Heart left ventricle (tissue), 16 donors: ENCODE data around the gene BCL2L12. TPM values are rescaled to one million over a fixed set of nuclear protein-coding genes. Genes with fewer than 3 reads are reported as not detected.

Source experiments
- ATAC-seq, 4 donors: fragments of 200-7000 bp; cut with Tn5 transposase; one replicate each; pipeline ENCODE4 v1.9.1; 2020 to 2022; ENCODE audit warnings: moderate library complexity in 4 of 4, mild to moderate bottlenecking in 3 of 4, moderate number of reproducible peaks in 1 of 4
- DNase-seq, 5 donors: peaks; one replicate each; pipeline ENCODE4 v3.0.0-alpha.2; 2020
- H3K27ac ChIP-seq, 12 donors: fragments of 200-600 bp; sonication (generic) in 4 of 12; one replicate each; pipeline versions ENCODE4 v1.5.0 to v1.8.0; 2016 to 2022; ENCODE audit warnings: mild to moderate bottlenecking in 2 of 12
- H3K27me3 ChIP-seq, 9 donors: fragments of 200-600 bp; sonication (generic) in 2 of 9; one replicate each; pipeline versions ENCODE4 v1.5.1 to v1.8.0; 2016 to 2022; ENCODE audit warnings: mild to moderate bottlenecking in 3 of 9
- H3K36me3 ChIP-seq, 9 donors: fragments of 200-600 bp; sonication (generic) in 2 of 9; one replicate each; pipeline versions ENCODE4 v1.5.0 to v1.8.0; 2018 to 2022; ENCODE audit warnings: mild to moderate bottlenecking in 2 of 9
- H3K4me1 ChIP-seq, 12 donors: fragments of 200-600 bp; sonication (generic) in 4 of 12; one replicate each; pipeline versions ENCODE4 v1.5.0 to v1.8.0; 2016 to 2022; ENCODE audit warnings: mild to moderate bottlenecking in 3 of 12
- H3K4me3 ChIP-seq, 12 donors: fragments of 200-600 bp; sonication (generic) in 4 of 12; one replicate each; pipeline versions ENCODE4 v1.5.0 to v1.8.0; 2017 to 2022; ENCODE audit warnings: mild to moderate bottlenecking in 9 of 12, moderate library complexity in 4 of 12
- H3K9me3 ChIP-seq, 12 donors: fragments of 200-600 bp; sonication (generic) in 4 of 12; one replicate each; pipeline versions ENCODE4 v1.5.0 to v1.8.0; 2016 to 2022; ENCODE audit warnings: mild to moderate bottlenecking in 1 of 12
- POLR2A ChIP-seq, 2 donors: fragments of 450-650 bp; IDR thresholded peaks; one replicate each; pipeline ENCODE4 v1.6.1; 2017; ENCODE audit warnings: antibody characterized with exemption in 2 of 2, mild to moderate bottlenecking in 2 of 2, moderate library complexity in 2 of 2
- WGBS, 4 donors: extraction: QIAGEN DNeasy Blood & Tissue Kit in 2 of 4; methylation state at CpG; one replicate each; pipeline versions ENCODE4 v1.1.5 to v1.1.7; 2013 to 2018; 5-methylcytosine and 5-hydroxymethylcytosine counted together
- intact Hi-C, 10 donors: fragments of 100-400 bp; cut with DNase I; formaldehyde crosslinking; loops; one replicate each; pipeline versions ENCODE4 v1.11.1 to v1.14.2; 2022
- polyA plus RNA-seq, 2 donors: library from polyadenylated mRNA; stranded (reverse); fragments of 200-250 nt; gene quantifications; one replicate each; pipeline ENCODE4 v1.2.3, GENCODE V29; 2013
- total RNA-seq, 9 donors: library from RNA; depleted of rRNA in 2 of 9; stranded (reverse); fragments of >200 nt in 2 of 9; fragmentation: NEBNext Ultra II Directional in 3 of 9; extraction: Animal tissue kit (Norgen Biotek cat#: 25700) in 3 of 9; gene quantifications; one replicate each; pipeline versions ENCODE4 v1.1.0 to v1.2.4, GENCODE V29; 2016 to 2023
- TF ChIP-seq, protein P1 (sequence below), 12 donors: fragments of 200-600 bp; sonication (generic) in 4 of 12; IDR thresholded peaks; one replicate each; pipeline versions ENCODE4 v1.5.0 to v1.8.0; 2018 to 2022; ENCODE audit warnings: antibody characterized with exemption in 12 of 12, mild to moderate bottlenecking in 5 of 12
- donor health status: ischemic (EF 13 %, LVEDD 7.1; RV severe dilation, severe dysfunction).
- donor health status: healthy with polysubstance abuse.
- donor health status: DM: no; HTN: yes; CAD: no.
- donor health status: DM: no; HTN: no; CAD: no.
- donor health status: ischemic (EF 25% LVEDD 6.9; RV normal size, moderate dysfunction).
- donor health status: ischemic (EF 25% LVEDD 5.7; RV mildly dilated, moderate dysfunction).
- donor health status: healthy.
- donor health status: DM: yes; HTN: yes; CAD: no.
- donor health status: ischemic (EF 35%, LVEDD 5.7; RV mildly dilated, moderate dysfunction).
- donor health status: nonischemic (EF 11% LVEDD 7.7; RV severe dilation, severe dysfunction).
- donor health status: DM: yes; HTN: yes; CAD: no.
- donor health status: PGD.
- donor health status: ischemic (EF 29% LVEDD 5.4; RV normal size, mild dysfunction).
- donor health status: nonischemic (EF 23%, LVEDD 6.1; RV moderate dilation, normal function).

The BCL2L12 gene
- total and polyA plus RNA-seq, 11 donors: 5.9 to 18.6 (median 10.5) TPM

DNA sequence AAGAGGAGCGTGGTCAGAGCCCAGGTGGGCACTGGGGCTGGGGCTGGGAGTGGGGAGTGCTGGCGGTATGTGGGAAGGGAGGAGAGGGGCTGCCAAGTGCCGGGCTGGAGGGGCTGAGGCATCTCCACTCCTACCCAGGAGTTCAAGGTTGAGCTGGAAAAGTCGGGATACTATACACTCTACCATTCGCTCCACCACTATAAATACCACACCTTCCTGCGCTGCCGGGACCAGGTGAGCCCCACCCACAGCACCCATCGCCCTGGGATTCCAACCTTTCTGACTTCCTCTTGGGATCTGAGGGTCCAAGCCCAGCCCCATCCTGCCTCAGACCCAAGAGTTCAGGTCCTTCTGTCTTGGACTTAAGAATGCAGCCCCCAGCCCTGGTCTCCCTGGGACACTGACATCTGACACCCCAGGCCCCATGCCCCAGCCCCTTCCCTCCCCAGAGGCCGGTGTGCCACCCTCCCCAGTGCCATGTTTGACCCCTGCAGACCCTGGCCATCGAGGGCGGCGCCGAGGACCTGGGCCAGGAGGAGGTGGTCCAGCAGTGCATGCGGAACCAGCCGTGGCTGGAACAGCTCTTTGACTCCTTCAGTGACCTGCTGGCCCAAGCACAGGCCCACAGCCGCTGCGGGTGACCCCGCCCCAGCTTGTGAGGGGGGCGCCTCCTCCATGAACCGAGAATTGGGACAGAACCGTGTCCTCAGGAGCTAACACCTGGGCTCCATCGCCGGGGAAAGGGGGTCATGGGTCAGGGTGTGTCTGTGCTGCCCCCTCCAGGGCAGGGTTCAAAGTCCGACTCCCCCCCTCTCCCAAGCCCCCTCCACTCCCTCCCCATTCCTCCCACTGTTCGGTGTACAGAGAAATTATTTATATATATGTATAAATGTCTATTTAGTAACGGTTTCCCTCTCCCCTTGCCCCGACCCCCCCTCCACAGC lies 40.5 kb upstream of the BCL2L12 start:
- H3K9me3 ChIP-seq: no peaks in the 10 kb centered on the region
- WGBS, 4 donors: 85 to 90% (median 88%) methylated on average over 22 to 27 of the region's 27 CpGs
- DNase-seq (no peak), ATAC-seq (peak in 2 of 4 donors; percentile 11 to 24)
- H3K4me3 ChIP-seq: no peak overlapping the region
- H3K27ac ChIP-seq: no peak overlapping the region
- intact Hi-C loops: no loop called here
- no peak for TF ChIP-seq POLR2A (IDR thresholded peaks at IDR 0.05)
- TF ChIP-seq, protein P1, sequence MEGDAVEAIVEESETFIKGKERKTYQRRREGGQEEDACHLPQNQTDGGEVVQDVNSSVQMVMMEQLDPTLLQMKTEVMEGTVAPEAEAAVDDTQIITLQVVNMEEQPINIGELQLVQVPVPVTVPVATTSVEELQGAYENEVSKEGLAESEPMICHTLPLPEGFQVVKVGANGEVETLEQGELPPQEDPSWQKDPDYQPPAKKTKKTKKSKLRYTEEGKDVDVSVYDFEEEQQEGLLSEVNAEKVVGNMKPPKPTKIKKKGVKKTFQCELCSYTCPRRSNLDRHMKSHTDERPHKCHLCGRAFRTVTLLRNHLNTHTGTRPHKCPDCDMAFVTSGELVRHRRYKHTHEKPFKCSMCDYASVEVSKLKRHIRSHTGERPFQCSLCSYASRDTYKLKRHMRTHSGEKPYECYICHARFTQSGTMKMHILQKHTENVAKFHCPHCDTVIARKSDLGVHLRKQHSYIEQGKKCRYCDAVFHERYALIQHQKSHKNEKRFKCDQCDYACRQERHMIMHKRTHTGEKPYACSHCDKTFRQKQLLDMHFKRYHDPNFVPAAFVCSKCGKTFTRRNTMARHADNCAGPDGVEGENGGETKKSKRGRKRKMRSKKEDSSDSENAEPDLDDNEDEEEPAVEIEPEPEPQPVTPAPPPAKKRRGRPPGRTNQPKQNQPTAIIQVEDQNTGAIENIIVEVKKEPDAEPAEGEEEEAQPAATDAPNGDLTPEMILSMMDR (IDR thresholded peaks at IDR 0.05): no peak
- peaks cover 0 to 8% (median 0%) of the 10 kb centered on the region in 12 donors for H3K4me1 ChIP-seq
- H3K27me3 ChIP-seq: no peaks in the 10 kb centered on the region
- peaks cover 0 to 57% (median 37%) of the 10 kb centered on the region in 9 donors for H3K36me3 ChIP-seq

DNA sequence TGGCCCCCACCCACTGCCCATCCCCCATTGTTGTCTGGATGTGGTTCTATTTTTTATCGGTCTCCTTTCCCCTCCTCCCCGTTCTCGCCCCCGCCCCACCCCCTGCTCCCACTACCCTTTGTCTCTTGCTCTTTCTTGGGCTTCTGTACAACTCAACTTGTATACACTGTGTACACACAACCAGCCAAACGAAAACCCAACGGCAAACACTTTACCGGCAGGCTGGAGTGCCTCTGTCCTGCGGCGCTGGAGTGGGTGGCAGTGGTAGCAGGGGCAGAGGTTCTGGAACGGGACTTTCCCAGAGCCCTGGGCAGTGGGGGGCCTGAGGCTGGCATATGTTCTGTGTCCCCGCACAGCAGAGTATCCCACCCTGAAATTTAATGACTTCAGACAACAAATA lies 39.5 kb upstream of the BCL2L12 start:
- DNase-seq (no peak), ATAC-seq (no peak)
- Histone ChIP-seq H3K9me3 (no peaks in the 10 kb centered on the region), H3K4me1 (peaks cover 0 to 15% (median 6%) of the 10 kb centered on the region in 12 donors), H3K27me3 (no peaks in the 10 kb centered on the region), H3K4me3 (no peak overlapping the region), H3K27ac (no peak overlapping the region), H3K36me3 (peaks cover 0 to 54% (median 34%) of the 10 kb centered on the region in 9 donors)
- 87 to 89% (median 88%) methylated on average over 11 of the region's 11 CpGs for WGBS, 4 donors
- TF ChIP-seq, protein P1 (IDR thresholded peaks at IDR 0.05): no peak
- TF ChIP-seq POLR2A (IDR thresholded peaks at IDR 0.05): no peak
- intact Hi-C loops: no loop called here

DNA sequence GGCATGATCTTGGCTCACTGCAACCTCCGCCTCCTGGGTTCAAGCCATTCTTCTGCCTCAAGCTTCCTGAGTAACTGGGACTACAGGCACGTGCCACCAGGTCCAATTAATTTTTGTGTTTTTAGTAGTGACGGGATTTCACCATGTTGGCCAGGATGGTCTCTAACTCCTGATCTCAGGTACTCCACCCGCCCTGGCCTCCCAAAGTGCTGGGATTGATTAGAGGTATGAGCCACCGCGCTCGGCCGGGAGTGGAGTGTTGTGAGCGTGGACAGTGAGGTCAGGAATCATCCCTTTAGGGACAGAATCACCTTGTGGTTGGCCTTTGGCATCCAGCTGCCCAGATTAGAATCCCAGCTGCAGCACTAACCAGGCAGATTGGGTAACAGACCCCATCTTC lies 36.1 kb upstream of the BCL2L12 start:
- Histone ChIP-seq H3K36me3 (peaks cover 0 to 37% (median 25%) of the 10 kb centered on the region in 9 donors), H3K4me3 (no peak overlapping the region), H3K4me1 (peaks cover 0 to 23% (median 12%) of the 10 kb centered on the region in 12 donors), H3K9me3 (no peaks in the 10 kb centered on the region), H3K27ac (peak overlapping the region in 3 of 12 donors; percentile 15 to 31 (median 29)), H3K27me3 (no peaks in the 10 kb centered on the region)
- ATAC-seq: no peak
- intact Hi-C loops: loop anchor here in 1 of 10 donors (5.0 kb wide), 1 partner anchor 188 kb away; the partner anchor contains the start of gene MED25
- TF ChIP-seq, protein P1 (IDR thresholded peaks at IDR 0.05): no peak
- no peak for TF ChIP-seq POLR2A (IDR thresholded peaks at IDR 0.05)
- no peak for DNase-seq
- 88 to 93% (median 90%) methylated on average over 9 of the region's 9 CpGs for WGBS, 4 donors

DNA sequence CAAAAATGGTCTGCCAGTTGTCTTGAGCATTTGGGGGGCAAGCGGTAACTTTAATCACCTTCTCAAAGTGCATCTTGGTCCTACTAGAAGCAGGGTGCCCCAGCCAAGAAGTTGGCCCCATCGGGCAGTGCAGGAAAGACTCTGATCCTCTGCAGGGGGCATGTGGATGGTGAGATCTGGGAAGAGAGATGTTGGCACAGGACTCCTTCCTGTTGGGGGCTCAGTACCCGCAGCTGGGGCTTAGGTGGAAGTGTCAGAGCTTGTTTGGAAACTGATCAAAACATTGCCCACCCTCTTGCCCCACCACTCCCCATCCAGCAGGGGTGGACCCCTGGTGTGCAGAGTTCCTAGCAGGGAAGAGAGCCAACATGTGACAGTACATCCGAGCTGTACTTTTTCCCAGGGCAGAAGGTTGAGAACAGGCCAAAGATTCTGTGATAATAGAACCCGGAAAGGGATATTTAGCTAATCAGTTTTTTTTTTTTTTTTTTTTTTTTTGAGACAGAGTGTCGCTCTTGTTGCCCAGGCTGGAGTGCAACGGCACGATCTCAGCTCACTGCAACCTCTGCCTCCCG lies 34.6 kb upstream of the BCL2L12 start:
- H3K27ac ChIP-seq: peak overlapping the region in 5 of 12 donors; percentile 9 to 46 (median 24)
- intact Hi-C loops: loop anchor here in 1 of 10 donors (5.0 kb wide), 1 partner anchor 186 kb away; the partner anchor contains the start of gene MED25
- peaks cover 0 to 29% (median 21%) of the 10 kb centered on the region in 12 donors for H3K4me1 ChIP-seq
- no peaks in the 10 kb centered on the region for H3K27me3 ChIP-seq
- ATAC-seq (peak in 3 of 4 donors; percentile 11 to 36 (median 16)), DNase-seq (no peak)
- H3K4me3 ChIP-seq: no peak overlapping the region
- TF ChIP-seq, protein P1 (IDR thresholded peaks at IDR 0.05): no peak
- no peak for TF ChIP-seq POLR2A (IDR thresholded peaks at IDR 0.05)
- WGBS, 4 donors: 31 to 47% (median 35%) methylated on average over 9 of the region's 9 CpGs
- no peaks in the 10 kb centered on the region for H3K9me3 ChIP-seq
- H3K36me3 ChIP-seq: peaks cover 0 to 32% (median 15%) of the 10 kb centered on the region in 9 donors
